PC-9 (cell line): ENCODE data around the gene SIAE. TPM values are rescaled to one million over a fixed set of nuclear protein-coding genes. Genes with fewer than 3 reads are reported as not detected.
A peak's percentile ranks its signal among the peaks of the same experiment; 100 is the strongest.

Experiments used
- Bru-seq: library from RNA; stranded (reverse); fragments of 400-500 nt; gene quantifications from one replicate; lab custom pipeline; 2021; lab: Mats Ljungman, UMichigan
- BruChase-seq, 2 experiments: library from RNA; stranded (reverse); fragments of 400-500 nt; gene quantifications; one replicate each; lab custom pipeline; 2021; lab: Mats Ljungman, UMichigan
- BruUV-seq: library from RNA; stranded (reverse); fragments of 400-500 nt; replicated peaks from 2 replicates; lab custom pipeline; 2021; lab: Mats Ljungman, UMichigan
- CTCF ChIA-PET: fragments of 300-600 bp; sonication (Branson Sonifier 250); formaldehyde crosslinking; loops from one replicate; lab custom pipeline; 2022; ENCODE audit warnings: antibody characterized with exemption; lab: Charles Lee
- POLR2A ChIA-PET: fragments of 300-600 bp; sonication (Branson Sonifier 250); formaldehyde crosslinking; loops from one replicate; lab custom pipeline; 2022; ENCODE audit warnings: antibody characterized with exemption; ENCODE audit not compliant: unreplicated experiment; lab: Charles Lee
- DNase-seq, 2 experiments: peaks; one replicate each; pipeline versions ENCODE4 v3.0.0 to v3.0.0-alpha.2; 2015 to 2022; ENCODE audit warnings: mixed read lengths in 1 of 2
- H2AFZ ChIP-seq: fragments of 200-600 bp; sonication (generic); 2 replicates; pipeline ENCODE4 v1.8.1; 2017; ENCODE audit warnings: antibody characterized with exemption
- H3F3A ChIP-seq: fragments of 200-600 bp; sonication (generic); 2 replicates; pipeline ENCODE4 v1.8.1; 2017; ENCODE audit warnings: antibody characterized with exemption, mild to moderate bottlenecking, low read depth; ENCODE audit not compliant: insufficient read depth
- H3K27ac ChIP-seq: fragments of 200-600 bp; sonication (generic); 2 replicates; pipeline ENCODE4 v1.6.1; 2016; ENCODE audit warnings: mixed run types
- H3K27me3 ChIP-seq: fragments of 200-600 bp; sonication (generic); 2 replicates; pipeline ENCODE4 v1.6.1; 2016; ENCODE audit warnings: low read depth, mixed run types; ENCODE audit not compliant: insufficient read depth
- H3K36me3 ChIP-seq: fragments of 200-600 bp; sonication (generic); 2 replicates; pipeline ENCODE4 v1.6.1; 2016; ENCODE audit warnings: low read depth, mixed run types
- H3K4me1 ChIP-seq: fragments of 200-600 bp; sonication (generic); replicated peaks from 2 replicates; pipeline ENCODE4 v1.6.1; 2016; ENCODE audit warnings: mixed run types; ENCODE audit not compliant: insufficient read depth
- H3K4me2 ChIP-seq: fragments of 200-600 bp; sonication (generic); 2 replicates; pipeline ENCODE4 v1.6.1; 2017; ENCODE audit warnings: mixed run types
- H3K4me3 ChIP-seq: fragments of 200-600 bp; sonication (generic); 2 replicates; pipeline ENCODE4 v1.6.1; 2016; ENCODE audit warnings: mixed run types
- H3K79me2 ChIP-seq: fragments of 200-600 bp; sonication (generic); 2 replicates; pipeline ENCODE4 v1.6.1; 2017; ENCODE audit warnings: low read depth, mixed run types
- H3K9me2 ChIP-seq: fragments of 200-600 bp; sonication (generic); 2 replicates; pipeline ENCODE4 v1.8.1; 2017; ENCODE audit warnings: mild to moderate bottlenecking; ENCODE audit not compliant: insufficient read depth
- H3K9me3 ChIP-seq: fragments of 200-600 bp; sonication (generic); 2 replicates; pipeline ENCODE4 v1.8.1; 2016; ENCODE audit warnings: low read depth; ENCODE audit not compliant: insufficient read depth
- H4K20me1 ChIP-seq: fragments of 200-600 bp; sonication (generic); 2 replicates; pipeline ENCODE4 v1.8.1; 2017; ENCODE audit not compliant: insufficient read depth
- EZH2 ChIP-seq: fragments of 200-600 bp; sonication (generic); IDR thresholded peaks from 2 replicates; pipeline ENCODE4 v1.8.0; 2017; ENCODE audit warnings: antibody characterized with exemption, low read depth
- intact Hi-C: fragments of 100-400 bp; cut with micrococcal nuclease; formaldehyde crosslinking; loops from one replicate; pipeline ENCODE4 v1.10.0; 2022; ENCODE audit not compliant: unreplicated experiment
- long read RNA-seq: library from polyadenylated mRNA; stranded (forward); transcript quantifications from one replicate; pipeline ENCODE4 v2.0.0, GENCODE V29; 2022
- total RNA-seq: library from RNA; stranded (reverse); gene quantifications from 2 replicates; pipeline ENCODE4 v1.2.3, GENCODE V29; 2021
- TF ChIP-seq, protein P1 (sequence below): fragments of 200-600 bp; sonication (generic); conservative IDR thresholded peaks from 2 replicates; pipeline ENCODE4 v1.6.1; 2017; ENCODE audit warnings: mixed run types, antibody characterized with exemption, mild to moderate bottlenecking, moderate library complexity

Gene SIAE
- 29.2 and 37.9 TPM in 2 replicates for total RNA-seq
- Bru-seq, nascent RNA = percentile 57 among the genes with signal in this experiment
- percentile 59 among the genes with signal in this experiment for BruChase-seq, experiment 1, labeled RNA remaining after a 2-hour chase
- BruChase-seq, experiment 2, labeled RNA remaining after a 6-hour chase = percentile 64 among the genes with signal in this experiment
- long read RNA-seq, full-length matches to known transcripts = 26 of 37 reads
- long read RNA-seq, partial matches to known transcripts = 2 of 37 reads
- long read RNA-seq, other reads (novel, unspliced or antisense) = 9 of 37 reads

DNA sequence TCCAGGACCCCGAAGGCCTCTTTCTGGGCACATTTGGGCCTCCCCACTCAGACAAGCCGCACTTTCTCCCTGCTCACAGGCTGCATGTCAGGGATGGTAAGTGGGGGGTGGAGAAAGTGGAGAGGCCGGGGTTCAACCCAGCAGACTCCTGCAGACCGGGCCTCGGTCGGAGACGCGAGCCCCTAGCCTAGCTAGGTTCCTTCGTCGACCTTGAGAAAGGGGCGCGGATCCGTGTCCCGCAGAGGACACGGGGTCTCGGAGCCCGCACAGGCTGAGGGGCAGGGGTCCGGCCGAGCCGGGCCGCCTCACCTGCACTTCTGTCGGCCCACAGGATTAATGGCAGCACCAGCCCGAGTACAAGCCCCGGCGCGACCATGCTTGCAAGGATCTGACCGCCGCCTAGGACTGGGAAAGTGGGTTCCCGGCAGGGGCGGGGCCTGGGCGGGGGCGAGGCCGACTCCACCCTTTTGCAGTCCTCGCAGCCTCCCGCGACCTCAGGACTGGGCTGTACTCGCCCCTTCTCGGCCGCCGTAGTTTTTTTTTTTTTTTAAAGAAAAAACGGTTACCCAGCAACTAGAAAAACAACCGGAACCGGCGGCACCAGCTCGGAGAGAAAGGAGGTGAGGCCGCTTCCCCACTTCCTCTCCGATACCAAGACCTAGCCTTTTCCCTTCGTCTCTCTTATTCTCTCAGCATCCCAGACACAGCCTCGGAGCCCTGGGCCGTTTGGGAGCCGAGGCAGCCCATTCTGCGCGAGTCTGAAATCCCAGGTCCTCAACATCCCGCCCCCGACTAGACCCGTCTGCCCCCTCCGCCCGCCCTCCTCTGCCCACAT lies at the start of gene SIAE, which contains the start of gene SPA17:
Gene SIAE (minus strand): TSS at position 407 of the 835 bp plus-strand sequence. CDS start 31 bp downstream, at position 376.
Gene SPA17 (plus strand): TSS at position 572 of the 835 bp plus-strand sequence. CDS start 1,361 bp downstream, outside the sequence.
- Histone ChIP-seq H3K36me3 (no peaks in the 10 kb centered on the region), H3K27ac (peak within 1 kb of the TSS; percentile 50), H3K9me3 (no peaks in the 10 kb centered on the region), H2AFZ (peak within 1 kb of the TSS; percentile 93), H3K9me2 (no peaks in the 10 kb centered on the region), H3K4me3 (peak within 1 kb of the TSS; percentile 83), H4K20me1 (no peaks in the 10 kb centered on the region), H3K27me3 (no peaks in the 10 kb centered on the region), H3F3A (no peaks in the 10 kb centered on the region), H3K4me1 (peaks cover 18% of the 10 kb centered on the region), H3K4me2 (peak within 1 kb of the TSS; percentile 85), H3K79me2 (peaks cover 12% of the 10 kb centered on the region)
- TSS peak; percentile 76 for BruUV-seq
- ChIA-PET CTCF (interaction anchor here (0.5 to 1.3 kb wide), 5 partner anchors 89 to 406 kb away, joined by 3 to 10 read pairs (median 4); partner anchors contain the start of gene ESAM), POLR2A (interaction anchor here (0.6 to 0.9 kb wide), 10 partner anchors 35 to 1823 kb away, joined by 3 to 15 read pairs (median 7); partner anchors contain the start of gene TBRG1)
- TF ChIP-seq, protein P1, sequence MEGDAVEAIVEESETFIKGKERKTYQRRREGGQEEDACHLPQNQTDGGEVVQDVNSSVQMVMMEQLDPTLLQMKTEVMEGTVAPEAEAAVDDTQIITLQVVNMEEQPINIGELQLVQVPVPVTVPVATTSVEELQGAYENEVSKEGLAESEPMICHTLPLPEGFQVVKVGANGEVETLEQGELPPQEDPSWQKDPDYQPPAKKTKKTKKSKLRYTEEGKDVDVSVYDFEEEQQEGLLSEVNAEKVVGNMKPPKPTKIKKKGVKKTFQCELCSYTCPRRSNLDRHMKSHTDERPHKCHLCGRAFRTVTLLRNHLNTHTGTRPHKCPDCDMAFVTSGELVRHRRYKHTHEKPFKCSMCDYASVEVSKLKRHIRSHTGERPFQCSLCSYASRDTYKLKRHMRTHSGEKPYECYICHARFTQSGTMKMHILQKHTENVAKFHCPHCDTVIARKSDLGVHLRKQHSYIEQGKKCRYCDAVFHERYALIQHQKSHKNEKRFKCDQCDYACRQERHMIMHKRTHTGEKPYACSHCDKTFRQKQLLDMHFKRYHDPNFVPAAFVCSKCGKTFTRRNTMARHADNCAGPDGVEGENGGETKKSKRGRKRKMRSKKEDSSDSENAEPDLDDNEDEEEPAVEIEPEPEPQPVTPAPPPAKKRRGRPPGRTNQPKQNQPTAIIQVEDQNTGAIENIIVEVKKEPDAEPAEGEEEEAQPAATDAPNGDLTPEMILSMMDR = no peak
- no peak for TF ChIP-seq EZH2
- intact Hi-C loops = loop anchor here (1.0 to 5.0 kb wide), 4 partner anchors 90 to 279 kb away; partner anchors contain the start of gene CCDC15
- DNase-seq = peak; percentile 91 to 93

GRCh38 chr11:124722176-124722575 lies 48.6 kb upstream of the SIAE start:
- BruUV-seq = no TSS peak
- H4K20me1 ChIP-seq = no peaks in the 10 kb centered on the region
- H3K4me1 ChIP-seq = no peaks in the 10 kb centered on the region
- intact Hi-C loops = no loop called here
- no peak for TF ChIP-seq EZH2
- TF ChIP-seq, protein P1 = no peak
- ChIA-PET CTCF (no interaction called here), POLR2A (no interaction called here)
- H3F3A ChIP-seq = no peaks in the 10 kb centered on the region
- no peaks in the 10 kb centered on the region for H3K9me3 ChIP-seq
- no peaks in the 10 kb centered on the region for H3K9me2 ChIP-seq
- DNase-seq = no peak
- H3K4me3 ChIP-seq = no peak overlapping the region
- peaks cover 74% of the 10 kb centered on the region for H3K27me3 ChIP-seq
- no peak overlapping the region for H3K4me2 ChIP-seq
- no peak overlapping the region for H2AFZ ChIP-seq
- no peaks in the 10 kb centered on the region for H3K36me3 ChIP-seq
- H3K27ac ChIP-seq = no peak overlapping the region
- H3K79me2 ChIP-seq = no peaks in the 10 kb centered on the region

- H3K4me3 ChIP-seq = no peak overlapping the region
- H3K9me3 ChIP-seq = no peaks in the 10 kb centered on the region
- H3K36me3 ChIP-seq = no peaks in the 10 kb centered on the region
- DNase-seq = no peak
- TF ChIP-seq, protein P1 = no peak
- TF ChIP-seq EZH2 = no peak
- no peak overlapping the region for H2AFZ ChIP-seq
- ChIA-PET CTCF (no interaction called here), POLR2A (no interaction called here)
- BruUV-seq = no TSS peak
- no peaks in the 10 kb centered on the region for H3K4me1 ChIP-seq
- no peak overlapping the region for H3K4me2 ChIP-seq
- intact Hi-C loops = no loop called here
- no peaks in the 10 kb centered on the region for H3K79me2 ChIP-seq
- peaks cover 68% of the 10 kb centered on the region for H3K27me3 ChIP-seq
- no peaks in the 10 kb centered on the region for H3F3A ChIP-seq
- no peak overlapping the region for H3K27ac ChIP-seq
- no peaks in the 10 kb centered on the region for H4K20me1 ChIP-seq
- H3K9me2 ChIP-seq = no peaks in the 10 kb centered on the region
Observed at GRCh38 chr11:124719534-124719933, 46.0 kb upstream of the SIAE start.
